ENCODE measurements around the gene OSTN. TPM values are rescaled to one million over a fixed set of nuclear protein-coding genes. Genes with fewer than 3 reads are reported as not detected.

Gene OSTN
- total and polyA plus RNA-seq, 4 donors, result 2.0 TPM; not detected in 3

DNA sequence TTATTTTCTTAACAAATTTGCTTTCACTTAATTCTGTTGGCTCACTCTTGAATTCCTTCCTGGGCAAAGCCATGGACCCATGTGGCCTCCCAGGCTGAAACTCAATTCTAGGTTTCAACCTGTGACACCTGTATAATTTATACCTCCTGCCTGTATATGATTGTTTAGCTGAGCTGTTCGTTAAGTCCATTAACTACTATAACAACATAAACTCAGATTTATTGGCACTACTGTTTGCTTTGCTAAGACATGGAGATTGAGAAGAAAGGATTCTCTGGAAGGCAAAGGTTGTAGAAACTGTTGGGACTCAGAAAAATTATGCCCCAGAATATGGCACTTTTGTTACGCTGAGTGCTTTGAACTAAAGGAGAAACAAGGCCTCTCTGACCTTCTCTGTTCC is 103.4 kb downstream of the OSTN start:
- WGBS, 2 donors, result 56 to 64% methylated on average over 2 of the region's 2 CpGs
- H3K27ac ChIP-seq (ENCODE audit: low read depth in 1 of 2, low read length in 2 of 2), result no peak overlapping the region
- no peak for DNase-seq
- no peak for ATAC-seq (ENCODE audit: low FRiP score)
- no peaks in the 10 kb centered on the region for H3K27me3 ChIP-seq (ENCODE audit: control insufficient read depth in 1 of 2, insufficient read depth in 2 of 2, low read length in 1 of 2)
- no peaks in the 10 kb centered on the region for H3K9me3 ChIP-seq (ENCODE audit: control insufficient read depth, low read length)
- intact Hi-C loops (cut with DNase I), result no loop called here
- H3K36me3 ChIP-seq (ENCODE audit: control insufficient read depth in 1 of 2, insufficient read depth in 2 of 2, low read length in 1 of 2), result no peaks in the 10 kb centered on the region
- H3K4me3 ChIP-seq (ENCODE audit: low read length in 2 of 2), result no peak overlapping the region
- H3K4me1 ChIP-seq (ENCODE audit: control insufficient read depth in 1 of 2, insufficient read depth in 2 of 2, low read length in 2 of 2), result no peaks in the 10 kb centered on the region

DNA sequence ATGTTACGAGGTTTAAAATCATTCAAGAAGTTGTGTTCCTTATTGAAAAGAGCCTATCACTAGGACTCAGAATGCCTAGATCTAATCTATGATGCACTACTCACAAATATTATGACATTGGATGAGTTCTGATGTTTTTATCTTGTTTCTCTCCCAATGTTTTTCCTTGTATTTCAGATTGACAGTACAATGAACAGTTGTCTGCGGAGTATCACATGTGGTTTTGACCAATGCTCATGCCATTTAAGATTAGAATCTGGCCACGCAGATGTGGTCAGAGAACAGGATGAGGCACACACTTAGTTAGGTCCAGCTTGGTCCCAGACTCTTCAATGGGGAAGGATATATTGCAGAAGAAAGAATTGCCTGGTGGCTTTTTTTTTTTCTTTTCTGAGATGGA is 104.6 kb downstream of the OSTN start:
- Histone ChIP-seq H3K27ac (ENCODE audit: low read depth in 1 of 2, low read length in 2 of 2) (no peak overlapping the region), H3K27me3 (ENCODE audit: control insufficient read depth in 1 of 2, insufficient read depth in 2 of 2, low read length in 1 of 2) (no peaks in the 10 kb centered on the region), H3K36me3 (ENCODE audit: control insufficient read depth in 1 of 2, insufficient read depth in 2 of 2, low read length in 1 of 2) (no peaks in the 10 kb centered on the region), H3K4me3 (ENCODE audit: low read length in 2 of 2) (no peak overlapping the region), H3K4me1 (ENCODE audit: control insufficient read depth in 1 of 2, insufficient read depth in 2 of 2, low read length in 2 of 2) (no peaks in the 10 kb centered on the region), H3K9me3 (ENCODE audit: control insufficient read depth, low read length) (no peaks in the 10 kb centered on the region)
- 84 to 90% methylated on average over 3 of the region's 3 CpGs for WGBS, 2 donors
- DNase-seq (no peak), ATAC-seq (ENCODE audit: low FRiP score) (no peak)
- intact Hi-C loops (cut with DNase I), result no loop called here

DNA sequence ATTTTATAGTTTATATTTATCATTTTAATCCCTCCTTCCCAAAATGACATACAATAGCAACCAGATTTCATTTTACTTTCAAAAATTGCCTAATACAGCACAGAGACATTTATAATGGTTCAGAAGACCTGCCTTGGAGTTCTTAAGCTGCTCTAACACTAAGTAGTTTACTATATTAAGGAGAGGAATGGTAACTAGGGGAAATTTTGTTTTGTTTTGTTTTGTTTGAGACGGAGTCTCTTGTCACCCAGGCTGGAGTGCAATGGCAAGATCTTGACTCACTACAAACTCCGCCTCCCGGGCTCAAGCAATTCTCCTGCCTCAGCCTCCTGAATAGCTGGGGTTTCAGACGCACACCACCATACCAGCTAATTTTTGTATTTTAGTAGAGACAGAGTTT is 107.4 kb downstream of the OSTN start:
- no peak for ATAC-seq (ENCODE audit: low FRiP score)
- Histone ChIP-seq H3K4me1 (ENCODE audit: control insufficient read depth in 1 of 2, insufficient read depth in 2 of 2, low read length in 2 of 2) (no peaks in the 10 kb centered on the region), H3K36me3 (ENCODE audit: control insufficient read depth in 1 of 2, insufficient read depth in 2 of 2, low read length in 1 of 2) (no peaks in the 10 kb centered on the region), H3K27ac (ENCODE audit: low read depth in 1 of 2, low read length in 2 of 2) (no peak overlapping the region), H3K27me3 (ENCODE audit: control insufficient read depth in 1 of 2, insufficient read depth in 2 of 2, low read length in 1 of 2) (no peaks in the 10 kb centered on the region), H3K4me3 (ENCODE audit: low read length in 2 of 2) (no peak overlapping the region), H3K9me3 (ENCODE audit: control insufficient read depth, low read length) (no peaks in the 10 kb centered on the region)
- DNase-seq, result no peak
- intact Hi-C loops (cut with DNase I), result no loop called here
- 79 to 85% methylated on average over 4 of the region's 4 CpGs for WGBS, 2 donors

DNA sequence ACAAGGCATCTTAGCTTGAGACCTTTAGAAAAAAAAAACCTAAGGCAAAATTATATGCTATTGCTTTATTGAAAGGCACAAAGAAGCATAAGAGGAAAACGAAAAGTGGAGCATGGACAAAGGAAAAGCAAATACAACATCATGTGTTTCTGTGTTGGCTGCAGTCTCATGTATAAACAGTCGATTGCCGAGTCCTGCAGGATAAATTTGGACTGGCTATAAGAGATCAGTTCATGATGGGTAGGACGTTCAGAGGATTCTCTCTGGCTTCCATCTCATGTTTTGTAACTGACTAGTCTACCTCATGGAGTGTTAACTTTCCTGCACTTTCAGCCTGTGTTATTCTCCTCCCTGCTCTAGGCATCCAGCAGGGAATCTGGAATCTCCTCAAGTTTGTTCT is 108.3 kb downstream of the OSTN start:
- no peaks in the 10 kb centered on the region for H3K27me3 ChIP-seq (ENCODE audit: control insufficient read depth in 1 of 2, insufficient read depth in 2 of 2, low read length in 1 of 2)
- WGBS, 2 donors, result 48 to 54% methylated on average over 4 of the region's 4 CpGs
- ATAC-seq (ENCODE audit: low FRiP score) (no peak), DNase-seq (no peak)
- H3K36me3 ChIP-seq (ENCODE audit: control insufficient read depth in 1 of 2, insufficient read depth in 2 of 2, low read length in 1 of 2), result no peaks in the 10 kb centered on the region
- H3K4me3 ChIP-seq (ENCODE audit: low read length in 2 of 2), result no peak overlapping the region
- no peaks in the 10 kb centered on the region for H3K4me1 ChIP-seq (ENCODE audit: control insufficient read depth in 1 of 2, insufficient read depth in 2 of 2, low read length in 2 of 2)
- H3K27ac ChIP-seq (ENCODE audit: low read depth in 1 of 2, low read length in 2 of 2), result no peak overlapping the region
- intact Hi-C loops (cut with DNase I), result no loop called here
- H3K9me3 ChIP-seq (ENCODE audit: control insufficient read depth, low read length), result no peaks in the 10 kb centered on the region

DNA sequence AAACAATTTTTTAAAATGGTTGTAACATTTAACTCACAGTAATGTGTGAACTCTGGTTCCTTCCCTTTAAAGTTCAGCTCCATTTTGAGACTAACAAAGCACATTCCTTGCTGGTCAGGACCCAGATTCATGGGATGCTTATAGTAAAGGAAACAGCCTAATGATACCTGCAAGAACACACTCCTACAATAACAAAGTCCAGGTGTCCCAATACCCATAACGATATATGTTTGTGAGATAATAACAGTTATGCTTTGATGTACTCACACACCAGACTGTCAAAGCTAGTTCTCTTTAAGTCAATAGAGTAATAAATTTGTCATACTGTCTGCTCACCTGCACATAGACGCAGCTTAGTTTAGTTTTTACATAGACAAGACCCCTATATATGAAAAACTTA is 114.3 kb downstream of the OSTN start:
- DNase-seq (no peak), ATAC-seq (ENCODE audit: low FRiP score) (no peak)
- WGBS, 2 donors, result 89 to 92% methylated on average over 2 of the region's 2 CpGs
- Histone ChIP-seq H3K4me1 (ENCODE audit: control insufficient read depth in 1 of 2, insufficient read depth in 2 of 2, low read length in 2 of 2) (no peaks in the 10 kb centered on the region), H3K27me3 (ENCODE audit: control insufficient read depth in 1 of 2, insufficient read depth in 2 of 2, low read length in 1 of 2) (no peaks in the 10 kb centered on the region), H3K36me3 (ENCODE audit: control insufficient read depth in 1 of 2, insufficient read depth in 2 of 2, low read length in 1 of 2) (no peaks in the 10 kb centered on the region), H3K4me3 (ENCODE audit: low read length in 2 of 2) (no peak overlapping the region), H3K9me3 (ENCODE audit: control insufficient read depth, low read length) (no peaks in the 10 kb centered on the region), H3K27ac (ENCODE audit: low read depth in 1 of 2, low read length in 2 of 2) (no peak overlapping the region)
- intact Hi-C loops (cut with DNase I), result no loop called here

DNA sequence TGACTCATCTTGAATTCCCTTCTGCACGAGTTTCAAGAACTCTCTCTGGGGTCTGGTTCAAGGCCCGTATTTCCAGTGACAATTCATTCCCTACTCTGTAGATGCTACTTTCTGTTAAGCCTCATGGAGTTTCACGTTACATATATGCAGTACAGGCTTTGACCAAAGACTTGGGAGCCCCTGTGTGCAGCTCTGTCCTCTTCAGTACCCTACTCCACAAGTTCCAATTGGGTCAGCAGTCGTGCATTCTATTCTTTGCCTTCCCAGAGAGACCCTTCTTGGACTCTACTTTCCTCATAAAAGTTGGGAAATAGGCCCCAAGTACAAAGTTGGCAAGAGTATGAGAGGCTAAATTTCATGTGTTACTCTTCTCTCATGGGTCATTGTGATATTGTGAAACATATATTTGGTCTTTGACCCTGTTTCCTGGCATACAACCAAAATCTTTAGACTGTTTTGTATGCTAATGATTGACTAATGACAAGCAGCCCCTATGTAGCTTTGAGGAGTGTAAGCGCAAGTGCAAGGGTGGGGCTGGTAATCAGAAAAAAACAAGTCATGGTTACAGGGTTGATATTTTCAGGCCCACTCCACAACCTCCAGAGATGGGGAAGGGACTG is 115.2 kb downstream of the OSTN start:
- no peak overlapping the region for H3K4me3 ChIP-seq (ENCODE audit: low read length in 2 of 2)
- WGBS, 2 donors, result 85 to 88% methylated on average over 5 of the region's 5 CpGs
- ATAC-seq (ENCODE audit: low FRiP score), result no peak

More for the DNA sequence above, 115.2 kb downstream of the OSTN start:
- H3K36me3 ChIP-seq (ENCODE audit: control insufficient read depth in 1 of 2, insufficient read depth in 2 of 2, low read length in 1 of 2), result no peaks in the 10 kb centered on the region
- H3K27ac ChIP-seq (ENCODE audit: low read depth in 1 of 2, low read length in 2 of 2), result no peak overlapping the region
- H3K4me1 ChIP-seq (ENCODE audit: control insufficient read depth in 1 of 2, insufficient read depth in 2 of 2, low read length in 2 of 2), result no peaks in the 10 kb centered on the region
- H3K27me3 ChIP-seq (ENCODE audit: control insufficient read depth in 1 of 2, insufficient read depth in 2 of 2, low read length in 1 of 2), result no peaks in the 10 kb centered on the region
- no peaks in the 10 kb centered on the region for H3K9me3 ChIP-seq (ENCODE audit: control insufficient read depth, low read length)
- DNase-seq, result no peak
- intact Hi-C loops (cut with DNase I), result no loop called here

Other genes with a start within 250 kb of the OSTN start
- 100 to 1,000 TPM in 1 of 2 donors, 10 to 100 TPM in 1; 95.8 to 129 TPM for gene CCDC50, start 130.2 kb downstream of the OSTN start, total RNA-seq
- 10 to 100 TPM; 34.3 to 35.1 TPM for gene CCDC50, start 130.2 kb downstream of the OSTN start, polyA plus RNA-seq
- under 1 TPM; 0.42 to 0.78 TPM for gene UTS2B, start 131.3 kb downstream of the OSTN start, total RNA-seq
- 1 to 10 TPM in 1 of 2 donors, under 1 TPM in 1; 0.15 to 2.8 TPM for gene UTS2B, start 131.3 kb downstream of the OSTN start, polyA plus RNA-seq